SH-SY5Y (cell line): ENCODE results near the gene ZNF592.

ENCODE experiments used
- GATA2 ChIP-seq: IDR thresholded peaks from 2 replicates; pipeline ENCODE4 v1.6.1; 2011; ENCODE audit warnings: mild to moderate bottlenecking, low read depth, low read length
- GATA3 ChIP-seq: IDR thresholded peaks from 2 replicates; pipeline ENCODE4 v1.6.1; 2011; ENCODE audit warnings: low read depth, mild to moderate bottlenecking, low read length, moderate library complexity

DNA sequence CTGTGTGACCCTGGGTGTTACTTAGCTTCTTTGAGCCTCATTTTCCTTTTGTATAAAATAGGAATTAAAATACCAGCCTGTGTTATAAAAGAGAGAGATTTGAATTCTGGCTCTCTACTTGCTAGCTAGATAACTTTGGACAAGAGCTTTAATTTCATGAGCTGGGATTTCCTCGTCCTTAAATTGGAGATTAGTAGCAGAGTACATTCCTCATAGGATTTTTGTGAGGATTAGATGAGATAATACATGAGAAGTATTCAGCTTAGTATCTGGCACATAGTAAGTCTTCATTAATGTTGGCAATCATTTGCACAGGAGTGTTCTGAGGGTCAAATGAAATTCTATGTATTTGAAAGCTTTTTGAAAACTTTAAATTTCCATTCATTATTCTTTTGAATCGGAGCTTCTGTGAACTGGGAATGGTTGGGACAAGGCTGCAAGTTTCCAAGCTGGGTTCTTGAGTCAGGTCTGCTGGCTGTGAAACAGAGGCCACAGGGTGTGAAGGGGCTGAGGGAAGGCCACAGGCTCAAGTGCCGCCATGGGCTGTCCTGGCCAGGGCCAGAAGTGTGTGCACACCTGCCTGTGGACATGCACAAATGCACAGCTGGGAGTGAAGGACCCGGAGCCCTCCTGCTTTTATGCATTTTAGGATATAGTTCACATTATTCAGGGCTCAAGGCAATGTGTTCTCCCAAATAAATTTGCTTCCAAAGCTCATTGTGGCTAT is 86.0 kb downstream of the ZNF592 start:
- no peak for TF ChIP-seq GATA2
- TF ChIP-seq GATA3 = no peak
